SU-DHL-6 (cell line): ENCODE results near the gene LZTR1.

Experiments
- H2AFZ ChIP-seq: fragments of 200-600 bp; sonication (generic); 2 replicates; pipeline ENCODE4 v1.6.1; 2014; ENCODE audit warnings: low read depth, mild to moderate bottlenecking, moderate library complexity, mixed read lengths, antibody characterized with exemption, low read length; ENCODE audit not compliant: severe bottlenecking
- H3F3A ChIP-seq: fragments of 200-600 bp; shearing (Covaris generic); 2 replicates; pipeline ENCODE4 v1.6.0; 2016; ENCODE audit warnings: antibody characterized with exemption, mild to moderate bottlenecking; ENCODE audit not compliant: insufficient read depth
- H3K27ac ChIP-seq: fragments of 200-600 bp; sonication (generic); 2 replicates; pipeline ENCODE4 v1.5.1; 2016; ENCODE audit warnings: low read depth, mild to moderate bottlenecking, low read length, moderate library complexity, mixed read lengths
- H3K27me3 ChIP-seq: fragments of 200-600 bp; sonication (generic), shearing (Covaris generic); 2 replicates; pipeline ENCODE4 v1.6.0; 2014; ENCODE audit warnings: mild to moderate bottlenecking, low read length
- H3K36me3 ChIP-seq: fragments of 200-600 bp; sonication (generic); 2 replicates; pipeline ENCODE4 v1.6.1; 2014; ENCODE audit warnings: mild to moderate bottlenecking, low read length, mixed read lengths
- H3K4me2 ChIP-seq: fragments of 300-600, 200-600 bp; shearing (Covaris generic), sonication (generic); 2 replicates; pipeline ENCODE4 v1.6.0; 2014; ENCODE audit warnings: low read length, low read depth, mild to moderate bottlenecking; ENCODE audit not compliant: poor library complexity, severe bottlenecking
- H3K4me3 ChIP-seq: fragments of 200-600 bp; sonication (generic); 2 replicates; pipeline ENCODE4 v1.5.1; 2014; ENCODE audit warnings: antibody characterized with exemption, low read length, mild to moderate bottlenecking, mixed read lengths; ENCODE audit not compliant: insufficient read depth, poor library complexity, severe bottlenecking
- H3K79me2 ChIP-seq: fragments of 200-600 bp; sonication (generic); 2 replicates; pipeline ENCODE4 v1.6.1; 2014; ENCODE audit warnings: mild to moderate bottlenecking, low read length, moderate library complexity; ENCODE audit not compliant: insufficient read depth
- H3K9ac ChIP-seq: fragments of 200-600 bp; sonication (generic); 2 replicates; pipeline ENCODE4 v1.7.0; 2014; ENCODE audit warnings: mild to moderate bottlenecking, low read length
- H3K9me2 ChIP-seq: fragments of 200-600 bp; sonication (generic); replicated peaks from 2 replicates; pipeline ENCODE4 v1.6.1; 2014; ENCODE audit warnings: low read length; ENCODE audit not compliant: insufficient read depth
- H3K9me3 ChIP-seq: fragments of 200-600 bp; sonication (generic); 2 replicates; pipeline ENCODE4 v1.6.1; 2014; ENCODE audit warnings: low read length, mixed read lengths; ENCODE audit not compliant: insufficient read depth
- H4K20me1 ChIP-seq: fragments of 200-600 bp; sonication (generic); 2 replicates; pipeline ENCODE4 v1.6.1; 2014; ENCODE audit warnings: low read depth, mild to moderate bottlenecking, antibody characterized with exemption, low read length, moderate library complexity, mixed read lengths
- EZH2phosphoT487 ChIP-seq: fragments of 200-600 bp; sonication (generic), shearing (Covaris generic); conservative IDR thresholded peaks from 2 replicates; pipeline ENCODE4 v1.6.1; 2018; ENCODE audit warnings: mild to moderate bottlenecking, antibody characterized with exemption, low read length, moderate library complexity, mixed read lengths
- TF ChIP-seq, protein P1 (sequence below): fragments of 200-600 bp; sonication (generic); IDR thresholded peaks from one replicate; pipeline ENCODE4 v1.5.1; 2017; ENCODE audit warnings: antibody characterized with exemption, mild to moderate bottlenecking, low read length, moderate library complexity; ENCODE audit not compliant: insufficient read depth, poor library complexity, severe bottlenecking

The LZTR1 gene

DNA sequence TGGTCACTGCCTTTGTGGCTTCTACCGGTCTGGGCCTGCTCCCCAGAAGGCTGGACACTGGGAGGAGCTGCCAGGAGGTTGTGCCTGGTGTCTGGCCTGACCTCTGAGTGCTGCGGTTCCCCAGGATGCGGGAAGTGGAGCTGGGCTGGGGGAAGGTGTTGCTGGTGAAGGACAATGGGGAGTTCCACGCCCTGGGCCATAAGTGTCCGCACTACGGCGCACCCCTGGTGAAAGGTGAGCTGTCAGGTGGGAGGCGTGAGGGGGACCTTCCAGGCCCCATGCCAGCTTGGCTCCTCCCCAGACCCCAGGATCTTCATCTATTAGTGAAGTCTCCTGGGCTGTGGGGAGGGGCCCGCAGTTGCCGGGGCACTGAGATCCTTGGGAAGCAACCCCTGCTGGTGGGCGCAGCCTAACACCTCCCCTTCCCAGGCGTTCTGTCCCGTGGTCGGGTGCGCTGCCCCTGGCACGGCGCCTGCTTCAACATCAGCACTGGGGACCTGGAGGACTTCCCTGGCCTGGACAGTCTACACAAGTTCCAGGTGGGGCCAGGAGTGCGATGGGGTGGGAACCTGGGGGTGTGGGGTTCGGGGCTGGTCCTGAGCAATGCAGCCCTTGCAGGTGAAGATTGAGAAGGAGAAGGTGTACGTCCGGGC is 8.3 kb upstream of the LZTR1 start:
- Histone ChIP-seq H3K4me3 (no peak overlapping the region), H3K27me3 (no peaks in the 10 kb centered on the region), H4K20me1 (no peaks in the 10 kb centered on the region), H3K36me3 (no peaks in the 10 kb centered on the region), H3K9ac (no peak overlapping the region), H3K4me2 (no peak overlapping the region), H3K9me2 (no peaks in the 10 kb centered on the region), H2AFZ (no peak overlapping the region), H3K79me2 (no peaks in the 10 kb centered on the region), H3K9me3 (no peaks in the 10 kb centered on the region), H3F3A (no peaks in the 10 kb centered on the region), H3K27ac (no peak overlapping the region)
- TF ChIP-seq, protein P1, sequence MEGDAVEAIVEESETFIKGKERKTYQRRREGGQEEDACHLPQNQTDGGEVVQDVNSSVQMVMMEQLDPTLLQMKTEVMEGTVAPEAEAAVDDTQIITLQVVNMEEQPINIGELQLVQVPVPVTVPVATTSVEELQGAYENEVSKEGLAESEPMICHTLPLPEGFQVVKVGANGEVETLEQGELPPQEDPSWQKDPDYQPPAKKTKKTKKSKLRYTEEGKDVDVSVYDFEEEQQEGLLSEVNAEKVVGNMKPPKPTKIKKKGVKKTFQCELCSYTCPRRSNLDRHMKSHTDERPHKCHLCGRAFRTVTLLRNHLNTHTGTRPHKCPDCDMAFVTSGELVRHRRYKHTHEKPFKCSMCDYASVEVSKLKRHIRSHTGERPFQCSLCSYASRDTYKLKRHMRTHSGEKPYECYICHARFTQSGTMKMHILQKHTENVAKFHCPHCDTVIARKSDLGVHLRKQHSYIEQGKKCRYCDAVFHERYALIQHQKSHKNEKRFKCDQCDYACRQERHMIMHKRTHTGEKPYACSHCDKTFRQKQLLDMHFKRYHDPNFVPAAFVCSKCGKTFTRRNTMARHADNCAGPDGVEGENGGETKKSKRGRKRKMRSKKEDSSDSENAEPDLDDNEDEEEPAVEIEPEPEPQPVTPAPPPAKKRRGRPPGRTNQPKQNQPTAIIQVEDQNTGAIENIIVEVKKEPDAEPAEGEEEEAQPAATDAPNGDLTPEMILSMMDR = no peak
- TF ChIP-seq EZH2phosphoT487 = no peak

DNA sequence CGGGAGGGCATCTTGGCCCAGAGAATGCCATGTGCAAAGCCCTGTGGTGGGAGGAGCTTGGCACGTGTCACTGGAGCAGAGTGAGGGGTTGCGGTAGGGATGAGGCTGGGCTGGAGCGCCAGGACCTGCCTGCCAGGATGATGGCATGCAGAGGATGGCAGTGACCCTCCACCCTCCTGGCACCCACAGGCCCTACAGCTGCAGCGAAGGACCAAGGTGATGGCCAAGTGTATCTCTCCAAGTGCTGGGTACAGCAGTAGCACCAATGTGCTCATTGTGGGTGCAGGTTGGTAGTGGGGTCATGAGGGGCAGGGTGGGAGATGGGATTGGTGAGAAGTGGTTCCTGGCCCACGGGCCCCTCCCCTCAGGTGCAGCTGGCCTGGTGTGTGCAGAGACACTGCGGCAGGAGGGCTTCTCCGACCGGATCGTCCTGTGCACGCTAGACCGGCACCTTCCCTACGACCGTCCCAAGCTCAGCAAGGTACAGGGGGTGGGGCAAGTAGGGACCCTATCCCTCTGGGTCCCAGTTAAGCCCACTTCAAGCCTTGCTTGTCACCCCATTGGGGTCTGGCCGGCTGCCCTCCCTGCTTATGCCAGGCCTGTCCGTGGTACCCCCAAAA is 7.7 kb upstream of the LZTR1 start:
- H3K27me3 ChIP-seq = no peaks in the 10 kb centered on the region
- H3K4me2 ChIP-seq = no peak overlapping the region
- no peaks in the 10 kb centered on the region for H3K79me2 ChIP-seq
- H3K9me2 ChIP-seq = no peaks in the 10 kb centered on the region
- H3K27ac ChIP-seq = no peak overlapping the region
- TF ChIP-seq EZH2phosphoT487 = no peak
- TF ChIP-seq, protein P1 = no peak
- H3K9me3 ChIP-seq = no peaks in the 10 kb centered on the region
- H3K36me3 ChIP-seq = no peaks in the 10 kb centered on the region
- no peak overlapping the region for H3K9ac ChIP-seq
- H3K4me3 ChIP-seq = no peak overlapping the region
- H2AFZ ChIP-seq = no peak overlapping the region
- H4K20me1 ChIP-seq = no peaks in the 10 kb centered on the region
- no peaks in the 10 kb centered on the region for H3F3A ChIP-seq

DNA sequence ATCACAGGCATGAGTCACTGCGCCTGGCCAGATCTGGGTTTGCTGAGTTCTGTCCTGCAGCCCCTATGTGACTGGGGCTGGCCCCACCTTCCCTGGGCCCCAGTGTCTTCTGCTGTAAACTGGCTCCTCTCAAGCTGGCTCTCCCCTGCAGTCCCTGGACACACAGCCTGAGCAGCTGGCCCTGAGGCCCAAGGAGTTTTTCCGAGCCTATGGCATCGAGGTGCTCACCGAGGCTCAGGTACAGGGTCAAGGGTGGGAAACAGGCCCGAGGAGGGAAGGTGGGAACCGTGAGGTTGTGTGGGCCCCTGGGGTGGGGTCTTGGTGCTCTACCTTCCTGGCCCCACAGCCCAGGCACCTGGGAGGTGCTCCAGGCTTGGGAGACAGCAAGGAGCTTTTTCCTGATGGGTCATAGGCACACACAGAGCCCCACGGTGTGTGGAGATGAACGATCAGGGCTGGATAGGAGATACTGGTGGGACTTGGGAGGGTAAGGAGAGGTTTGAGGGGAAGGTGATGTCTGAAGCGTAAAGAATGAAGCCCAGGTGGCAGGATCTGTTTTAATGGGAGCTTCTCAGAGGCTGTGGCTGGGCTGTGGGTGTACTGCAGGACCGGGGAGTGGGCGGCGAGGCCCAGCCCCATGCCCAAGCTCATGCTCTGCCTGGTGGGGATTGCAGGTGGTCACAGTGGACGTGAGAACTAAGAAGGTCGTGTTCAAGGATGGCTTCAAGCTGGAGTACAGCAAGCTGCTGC is 6.4 kb upstream of the LZTR1 start:
- Histone ChIP-seq H3K9me2 (no peaks in the 10 kb centered on the region), H3K9me3 (no peaks in the 10 kb centered on the region)

More for the DNA sequence above, 6.4 kb upstream of the LZTR1 start:
- Histone ChIP-seq H3K9ac (no peak overlapping the region), H3K4me3 (no peak overlapping the region), H3K27me3 (no peaks in the 10 kb centered on the region), H3K27ac (no peak overlapping the region), H2AFZ (no peak overlapping the region), H3K36me3 (no peaks in the 10 kb centered on the region), H3F3A (no peaks in the 10 kb centered on the region), H3K4me2 (no peak overlapping the region), H4K20me1 (no peaks in the 10 kb centered on the region), H3K79me2 (no peaks in the 10 kb centered on the region)
- TF ChIP-seq EZH2phosphoT487 = no peak
- TF ChIP-seq, protein P1 = no peak
